ENCODE data around the gene PBRM1.

- TF ChIP-seq POLR2AphosphoS5 (IDR thresholded peaks at IDR 0.05; ENCODE audit: low read depth, low read length) (no peak), POLR2A (IDR thresholded peaks at IDR 0.05; ENCODE audit: low read depth, low read length) (no peak), TAF1 (IDR thresholded peaks at IDR 0.05; ENCODE audit: borderline replicate concordance, low read depth, low read length) (no peak)
These were observed 144.7 kb downstream of the PBRM1 start for GRCh38 chr3:52541050-52541449.
